Endothelial cell of umbilical vein (primary cell): Measurements from ENCODE around the gene KRTAP19-6. TPM values are rescaled to one million over a fixed set of nuclear protein-coding genes. Genes with fewer than 3 reads are reported as not detected.

Source experiments
- BruUV-seq: library from RNA; stranded (reverse); fragments of 400-500 nt; replicated peaks from 2 replicates; lab custom pipeline; 2021; lab: Mats Ljungman, UMichigan
- CTCF ChIA-PET: fragments of 300-600, 350-600 bp; sonication (Branson Sonifier 250); formaldehyde crosslinking; loops from one replicate; lab custom pipeline; 2021; ENCODE audit warnings: antibody characterized with exemption, inconsistent platforms; lab: Charles Lee
- POLR2A ChIA-PET: fragments of 300-600, 350-600 bp; sonication (Branson Sonifier 250); formaldehyde crosslinking; loops from one replicate; lab custom pipeline; 2021; ENCODE audit warnings: antibody characterized with exemption, inconsistent platforms; lab: Charles Lee
- DNase-seq: peaks from one replicate; pipeline ENCODE4 v3.0.0-alpha.2; 2011; ENCODE audit warnings: low read depth, low spot score
- FAIRE-seq: peaks from 2 replicates; lab custom pipeline; 2011; peaks lifted over from hg19 to GRCh38; lab: Jason Lieb, UNC
- H2AFZ ChIP-seq: 2 replicates; pipeline ENCODE4 v1.6.0; 2012; ENCODE audit warnings: low read depth, low read length, control low read depth, inconsistent platforms
- H3K27ac ChIP-seq: 2 replicates; pipeline ENCODE4 v1.5.1; 2011; ENCODE audit warnings: low read depth, mild to moderate bottlenecking, control low read depth, low read length, moderate library complexity; ENCODE audit not compliant: insufficient read depth
- H3K27me3 ChIP-seq, 2 experiments: 2 replicates each; pipeline versions ENCODE4 v1.6.0 to v1.6.1; 2011; ENCODE audit warnings: low read length in 2 of 2, mixed read lengths in 1 of 2; ENCODE audit not compliant: control insufficient read depth in 2 of 2, insufficient read depth in 2 of 2
- H3K36me3 ChIP-seq, 2 experiments: 2 replicates in 1 of 2; 3 replicates in 1 of 2; pipeline ENCODE4 v1.5.1; 2011; ENCODE audit warnings: low read length in 2 of 2, mild to moderate bottlenecking in 1 of 2, moderate library complexity in 1 of 2; ENCODE audit not compliant: control insufficient read depth in 2 of 2, insufficient read depth in 2 of 2; ENCODE audit errors: extremely low read depth in 1 of 2
- H3K4me1 ChIP-seq: 3 replicates; pipeline ENCODE4 v1.5.1; 2011; ENCODE audit warnings: mild to moderate bottlenecking, low read length; ENCODE audit not compliant: control insufficient read depth, insufficient read depth; ENCODE audit errors: extremely low read depth
- H3K4me2 ChIP-seq: 2 replicates; pipeline ENCODE4 v1.6.1; 2011; ENCODE audit warnings: low read length, control low read depth, mixed read lengths; ENCODE audit not compliant: insufficient read depth
- H3K4me3 ChIP-seq, 3 experiments: fragments of 200-600 bp in 1 of 3; sonication (generic), shearing (Covaris generic) in 1 of 3; replicated peaks in 1 of 3; 2 replicates each; pipeline ENCODE4 v1.5.1; 2011 to 2016; ENCODE audit warnings: control low read depth in 3 of 3, low read length in 3 of 3, mild to moderate bottlenecking in 2 of 3, inconsistent platforms in 1 of 3, low read depth in 1 of 3, moderate library complexity in 1 of 3; ENCODE audit not compliant: insufficient read depth in 1 of 3
- H3K79me2 ChIP-seq: 2 replicates; pipeline ENCODE4 v1.6.0; 2012; ENCODE audit warnings: low read length, inconsistent platforms; ENCODE audit not compliant: control insufficient read depth, insufficient read depth
- H3K9ac ChIP-seq: replicated peaks from 2 replicates; pipeline ENCODE3; 2011; ENCODE audit warnings: low read length, control low read depth; ENCODE audit not compliant: insufficient read depth; ENCODE audit errors: extremely low read depth
- H3K9me1 ChIP-seq: replicated peaks from 3 replicates; pipeline ENCODE4 v1.6.0; 2011; ENCODE audit warnings: mild to moderate bottlenecking, low read length; ENCODE audit not compliant: control insufficient read depth, insufficient read depth; ENCODE audit errors: extremely low read depth
- H3K9me3 ChIP-seq: replicated peaks from 2 replicates; pipeline ENCODE4 v1.5.1; 2012; ENCODE audit warnings: low read length, inconsistent platforms; ENCODE audit not compliant: control insufficient read depth, insufficient read depth
- H4K20me1 ChIP-seq: replicated peaks from 2 replicates; pipeline ENCODE3; 2011; ENCODE audit warnings: mild to moderate bottlenecking, low read length; ENCODE audit not compliant: control insufficient read depth, insufficient read depth; ENCODE audit errors: extremely low read depth
- FOS ChIP-seq: IDR thresholded peaks from 2 replicates; pipeline ENCODE4 v1.6.1; 2011; ENCODE audit warnings: mild to moderate bottlenecking, low read length, moderate library complexity, borderline replicate concordance; ENCODE audit not compliant: insufficient read depth
- JUN ChIP-seq: IDR thresholded peaks from 2 replicates; pipeline ENCODE4 v1.6.1; 2011; ENCODE audit warnings: borderline replicate concordance, low read depth; ENCODE audit not compliant: insufficient read length, insufficient read depth
- MAX ChIP-seq: IDR thresholded peaks from 2 replicates; pipeline ENCODE4 v1.6.1; 2011; ENCODE audit not compliant: insufficient read depth, insufficient read length
- MYC ChIP-seq: IDR thresholded peaks from one replicate; pipeline ENCODE4 v1.6.1; 2011; ENCODE audit warnings: mild to moderate bottlenecking, low read depth, low read length
- POLR2AphosphoS5 ChIP-seq: IDR thresholded peaks from 2 replicates; pipeline ENCODE4 v1.6.1; 2012; ENCODE audit warnings: low read depth, mild to moderate bottlenecking, control low read depth, low read length, moderate library complexity; ENCODE audit not compliant: insufficient read depth
- dilution Hi-C: fragments of 300-500 bp; cut with MboI; formaldehyde crosslinking; loops from one replicate; pipeline ENCODE4 v1.15.0; 2019; ENCODE audit warnings: low sequenced_read_pairs; ENCODE audit not compliant: extremely low pct_ligation_motif_present
- intact Hi-C: fragments of 100-400 bp; cut with micrococcal nuclease; formaldehyde crosslinking; loops from one replicate; pipeline ENCODE4 v1.10.0; 2022
- polyA plus RNA-seq, 4 experiments: library from polyadenylated mRNA; depleted of rRNA in 3 of 4; stranded (reverse) in 3 of 4; unstranded in 1 of 4; fragments of >200 nt; gene quantifications; 2 replicates each; pipeline versions ENCODE4 v1.2.1 to v1.2.3, GENCODE V29; 2011 to 2012; ENCODE audit warnings: missing spikeins in 1 of 4
- total RNA-seq: library from RNA; stranded (reverse); gene quantifications from 2 replicates; pipeline ENCODE4 v1.2.3, GENCODE V29; 2021

KRTAP19-6 gene
- total and polyA plus RNA-seq, 2 donors (not counting 3 experiments of a cell fraction or from before 2014, with no cell fraction given), result not detected

- DNase-seq (no peak), FAIRE-seq (no peak)
- H3K27me3 ChIP-seq, result no peaks in the 10 kb centered on the region
- H3K79me2 ChIP-seq, result no peaks in the 10 kb centered on the region
- no peaks in the 10 kb centered on the region for H3K4me1 ChIP-seq
- CTCF ChIA-PET, result no interaction called here
- peaks cover 4% of the 10 kb centered on the region for H3K9me3 ChIP-seq
- H3K27ac ChIP-seq, result no peak overlapping the region
- no peak overlapping the region for H3K9ac ChIP-seq
- no peaks in the 10 kb centered on the region for H4K20me1 ChIP-seq
- no peak for TF ChIP-seq JUN
- intact Hi-C loops, result no loop called here
- no TSS peak for BruUV-seq
- H3K4me3 ChIP-seq, result no peak overlapping the region
- H2AFZ ChIP-seq, result no peak overlapping the region
- no peak overlapping the region for H3K4me2 ChIP-seq
- POLR2A ChIA-PET, result no interaction called here
- H3K9me1 ChIP-seq, result no peaks in the 10 kb centered on the region
- dilution Hi-C loops, result no loop called here
- no peaks in the 10 kb centered on the region for H3K36me3 ChIP-seq
Measured at GRCh38 chr21:30561957-30562356, 20.3 kb upstream of the KRTAP19-6 start.

GRCh38 chr21:30561264-30561895 is 19.7 kb upstream of the KRTAP19-6 start, which contains the start of gene KRTAP19-7:
Gene KRTAP19-7, minus strand, starts transcription at chr21:30561314. Its CDS starts 25 bp downstream, at chr21:30561289.
- Histone ChIP-seq H3K27ac (no peak within 1 kb of the TSS), H3K9ac (no peak within 1 kb of the TSS), H3K4me1 (no peaks in the 10 kb centered on the region), H3K9me3 (peaks cover 4% of the 10 kb centered on the region), H4K20me1 (no peaks in the 10 kb centered on the region), H3K36me3 (no peaks in the 10 kb centered on the region), H3K4me3 (no peak within 1 kb of the TSS), H3K79me2 (no peaks in the 10 kb centered on the region), H3K4me2 (no peak within 1 kb of the TSS), H3K27me3 (no peaks in the 10 kb centered on the region), H2AFZ (no peak within 1 kb of the TSS), H3K9me1 (no peaks in the 10 kb centered on the region)
- TF ChIP-seq MAX, result no peak
- TF ChIP-seq POLR2AphosphoS5, result no peak
- TF ChIP-seq FOS, result no peak
- no peak for TF ChIP-seq MYC
- ChIA-PET POLR2A (no interaction called here), CTCF (no interaction called here)
- no TSS peak for BruUV-seq
- dilution Hi-C loops, result no loop called here
- no peak for FAIRE-seq
- intact Hi-C loops, result no loop called here
- DNase-seq, result no peak
